GM21737 (cell line): ENCODE measurements around the gene GALNS.
A peak's percentile ranks its signal among the peaks of the same experiment; 100 is the strongest.
"Not testable (repeated sequence)": the region's sequence is repeated elsewhere in the genome, so short reads cannot be mapped to it uniquely, and the experiment has no call there.

Source experiments
- ATAC-seq: cut with Tn5 transposase; IDR thresholded peaks from one replicate; pipeline ENCODE4 v1.9.1; 2021; ENCODE audit warnings: mild to moderate bottlenecking, moderate library complexity; ENCODE audit not compliant: unreplicated experiment

Gene GALNS

DNA sequence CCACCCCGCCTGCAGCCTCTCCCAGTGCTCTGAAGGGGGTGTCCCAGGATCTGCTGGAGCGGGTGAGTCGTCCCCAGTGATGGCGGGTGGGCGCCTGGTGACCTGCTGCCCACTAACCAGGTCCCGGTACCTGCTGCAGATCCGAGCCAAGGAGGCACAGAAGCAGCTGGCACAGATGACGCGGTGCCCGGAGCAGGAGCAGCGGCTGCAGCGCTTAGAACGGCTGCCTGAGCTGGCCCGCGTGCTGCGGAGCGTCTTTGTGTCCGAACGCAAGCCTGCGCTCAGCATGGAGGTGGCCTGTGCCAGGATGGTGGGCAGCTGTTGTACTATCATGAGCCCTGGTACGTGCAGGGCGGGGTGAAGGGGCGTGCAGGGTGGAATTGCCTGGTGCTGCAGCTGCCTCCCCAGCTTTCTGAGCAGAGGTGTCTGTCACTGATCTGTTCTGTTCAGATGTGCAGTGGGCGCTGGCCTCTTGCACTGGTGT is 49.6 kb downstream of the GALNS start:
- ATAC-seq: no peak

DNA sequence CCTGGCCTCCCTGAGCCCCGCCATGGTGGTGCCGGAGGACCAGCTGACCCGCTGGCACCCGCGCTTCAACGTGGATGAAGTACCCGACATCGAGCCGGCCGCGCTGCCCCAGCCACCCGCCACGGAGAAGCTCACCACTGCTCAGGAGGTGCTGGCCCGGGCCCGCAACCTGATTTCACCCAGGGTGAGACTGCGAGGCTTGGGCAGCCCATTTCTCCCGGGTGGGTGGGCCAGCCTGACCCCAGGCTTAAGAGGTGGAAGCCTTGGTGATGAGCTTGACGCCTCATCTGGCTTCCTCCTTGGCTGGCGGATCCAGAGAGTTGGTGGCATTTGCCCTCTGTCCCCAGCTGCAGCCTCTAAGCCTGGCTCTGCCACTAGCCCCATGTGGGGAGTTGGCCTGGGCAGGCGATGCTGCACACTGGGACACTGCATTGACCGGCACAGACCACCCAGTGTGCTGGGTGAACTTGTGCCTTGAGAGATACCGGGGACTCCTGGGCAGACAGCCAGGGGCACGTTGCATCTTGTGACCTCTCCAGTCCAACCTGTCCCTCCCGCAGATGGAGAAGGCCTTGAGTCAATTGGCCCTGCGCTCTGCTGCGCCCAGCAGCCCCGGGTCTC is 50.1 kb downstream of the GALNS start:
- ATAC-seq: no peak

DNA sequence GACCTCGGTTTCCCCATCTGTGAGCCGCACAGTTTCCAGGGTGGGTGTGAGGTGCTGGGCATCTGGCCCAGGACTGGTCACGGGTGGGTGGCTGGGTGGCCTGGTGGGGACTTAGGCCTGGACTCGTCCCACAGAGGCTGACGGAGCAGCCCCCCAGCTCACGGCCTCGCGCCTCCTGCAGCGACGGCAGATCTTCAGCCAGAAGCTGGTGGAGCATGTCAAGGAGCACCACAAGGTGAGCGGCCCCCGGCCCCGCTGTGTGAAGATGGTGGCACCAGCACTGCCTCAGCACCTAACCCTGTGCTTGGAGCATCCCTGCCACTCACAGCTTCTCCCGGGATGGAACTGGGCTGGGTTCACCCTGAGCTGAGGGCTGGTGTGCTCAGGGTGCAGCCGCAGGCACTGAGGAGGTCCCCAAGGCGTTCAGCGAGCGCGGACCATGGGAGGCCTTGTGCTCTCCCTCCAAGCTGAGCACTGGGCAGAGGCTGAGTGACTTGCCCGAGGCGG is 50.8 kb downstream of the GALNS start:
- no peak for ATAC-seq

DNA sequence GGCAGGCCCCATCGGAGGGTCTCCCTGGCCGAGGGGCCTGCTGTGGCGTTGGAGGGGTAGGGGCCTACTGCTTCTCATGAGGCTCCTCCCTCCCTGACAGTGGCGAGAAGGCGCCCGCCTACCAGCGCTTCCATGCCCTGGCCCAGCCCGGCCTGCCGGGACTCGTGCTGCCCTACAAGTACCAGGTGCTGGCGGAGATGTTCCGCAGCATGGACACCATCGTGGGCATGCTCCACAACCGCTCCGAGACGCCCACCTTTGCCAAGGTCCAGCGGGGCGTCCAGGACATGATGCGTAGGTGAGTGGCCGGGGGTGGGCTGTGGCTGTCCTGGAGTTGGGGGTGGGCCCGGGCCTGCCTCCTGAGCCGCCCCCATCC is 51.4 kb downstream of the GALNS start:
- no peak for ATAC-seq

DNA sequence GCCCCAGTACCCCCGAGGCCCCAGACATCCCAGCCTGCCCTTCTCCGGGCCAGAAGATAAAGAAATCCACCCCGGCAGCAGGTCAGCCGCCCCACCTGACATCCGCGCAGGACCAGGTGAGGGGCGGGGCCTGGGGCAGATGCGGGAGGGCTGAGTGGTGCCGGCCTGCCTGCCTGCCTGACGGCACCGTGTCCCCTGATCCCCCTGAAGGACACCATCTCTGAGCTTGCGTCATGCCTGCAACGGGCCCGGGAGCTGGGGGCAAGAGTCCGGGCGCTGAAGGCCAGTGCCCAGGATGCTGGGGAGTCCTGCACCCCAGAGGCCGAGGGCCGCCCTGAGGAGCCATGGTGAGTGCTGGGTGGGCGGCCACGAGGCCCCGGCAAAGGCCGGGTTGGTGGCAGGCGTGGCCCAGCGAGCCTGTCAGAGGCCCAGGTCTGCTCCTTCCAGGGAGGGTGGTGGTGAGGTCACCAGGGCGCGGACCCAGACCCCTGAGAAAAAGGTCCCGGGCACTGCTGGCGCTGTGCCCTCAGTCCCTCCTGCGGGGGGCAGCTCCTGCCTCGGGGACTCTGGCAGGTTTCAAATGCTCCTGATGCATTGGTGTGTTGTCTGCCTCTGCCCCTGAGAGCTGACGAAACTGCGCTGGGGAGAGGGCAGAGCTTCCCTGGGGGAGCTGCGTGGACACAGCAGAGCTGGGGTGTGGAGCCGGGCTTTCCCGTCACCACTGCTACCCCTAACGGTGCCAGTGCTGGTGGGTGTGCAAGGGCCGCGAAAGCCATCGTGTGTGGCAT is 52.0 kb downstream of the GALNS start:
- no peak for ATAC-seq

DNA sequence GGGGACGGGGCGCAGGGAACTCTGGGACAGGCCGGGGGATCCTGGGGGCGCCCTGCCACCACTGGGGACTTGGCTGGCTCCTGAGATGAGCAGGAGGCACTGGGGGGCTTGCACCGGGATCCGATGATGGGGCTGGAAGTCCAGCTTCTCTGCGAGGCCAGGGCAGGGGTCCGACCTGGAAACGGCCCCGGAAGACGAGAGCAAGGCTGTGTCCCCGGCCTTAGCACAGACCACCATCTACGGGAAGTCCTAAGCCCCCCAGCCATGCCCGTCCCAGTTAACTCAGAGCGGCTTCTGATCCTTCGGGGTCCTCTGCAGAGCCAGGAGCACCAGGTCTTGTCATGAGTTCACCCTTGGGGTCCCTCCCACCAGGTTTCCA is 52.6 kb downstream of the GALNS start:
- no peak for ATAC-seq

DNA sequence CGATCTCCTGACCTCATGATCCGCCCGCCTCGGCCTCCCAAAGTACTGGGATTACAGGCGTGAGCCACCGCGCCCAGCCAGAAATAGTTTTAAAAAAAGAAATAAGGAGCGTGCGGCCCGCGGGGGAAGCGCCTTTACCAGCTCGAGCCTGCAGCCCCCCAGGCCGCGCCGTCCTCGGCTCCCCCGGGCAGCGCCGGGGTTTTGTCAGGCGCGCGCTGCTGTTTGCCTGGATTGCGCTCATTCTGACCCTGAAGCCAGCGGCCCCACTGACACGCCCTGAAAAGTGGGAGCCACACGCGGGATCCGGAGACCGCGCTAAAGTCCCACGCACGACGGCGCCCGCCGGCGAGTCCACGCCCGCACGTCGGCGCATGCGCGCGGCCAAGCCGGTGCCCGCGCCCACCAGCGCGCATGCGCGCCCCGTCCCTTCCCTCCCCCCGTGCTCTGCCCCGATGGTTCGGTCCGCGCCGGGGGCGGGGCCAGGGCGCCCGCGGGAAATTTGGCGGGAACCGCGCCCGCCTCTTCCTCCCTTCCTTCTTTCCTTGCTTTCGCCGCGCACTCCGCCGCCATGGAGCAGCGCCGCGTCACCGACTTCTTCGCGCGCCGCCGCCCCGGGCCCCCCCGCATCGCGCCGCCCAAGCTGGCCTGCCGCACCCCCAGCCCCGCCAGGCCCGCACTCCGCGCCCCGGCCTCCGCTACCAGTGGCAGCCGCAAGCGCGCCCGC is 53.3 kb downstream of the GALNS start, which contains the start of gene CDT1:
CDT1 (plus strand) TSS at position 526 of the 724 bp plus-strand sequence; CDS start at position 569, 43 bp downstream.
- ATAC-seq: peak; percentile 32

DNA sequence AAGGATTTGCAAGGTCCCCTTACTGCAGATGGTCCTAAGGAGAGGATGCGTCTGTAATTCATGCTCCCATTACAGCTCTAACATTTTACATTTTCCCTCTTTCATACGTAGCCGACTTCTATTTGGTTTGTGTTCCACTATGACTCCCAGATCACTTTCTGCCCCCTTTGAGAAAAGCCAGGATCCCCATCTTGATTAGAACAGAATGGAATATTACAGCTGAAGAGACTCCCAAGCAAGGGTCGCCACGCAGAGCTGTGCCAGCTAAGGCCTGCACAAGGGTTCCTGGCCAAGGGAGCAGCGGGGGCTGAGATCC is 56.5 kb downstream of the GALNS start:
- no peak for ATAC-seq

DNA sequence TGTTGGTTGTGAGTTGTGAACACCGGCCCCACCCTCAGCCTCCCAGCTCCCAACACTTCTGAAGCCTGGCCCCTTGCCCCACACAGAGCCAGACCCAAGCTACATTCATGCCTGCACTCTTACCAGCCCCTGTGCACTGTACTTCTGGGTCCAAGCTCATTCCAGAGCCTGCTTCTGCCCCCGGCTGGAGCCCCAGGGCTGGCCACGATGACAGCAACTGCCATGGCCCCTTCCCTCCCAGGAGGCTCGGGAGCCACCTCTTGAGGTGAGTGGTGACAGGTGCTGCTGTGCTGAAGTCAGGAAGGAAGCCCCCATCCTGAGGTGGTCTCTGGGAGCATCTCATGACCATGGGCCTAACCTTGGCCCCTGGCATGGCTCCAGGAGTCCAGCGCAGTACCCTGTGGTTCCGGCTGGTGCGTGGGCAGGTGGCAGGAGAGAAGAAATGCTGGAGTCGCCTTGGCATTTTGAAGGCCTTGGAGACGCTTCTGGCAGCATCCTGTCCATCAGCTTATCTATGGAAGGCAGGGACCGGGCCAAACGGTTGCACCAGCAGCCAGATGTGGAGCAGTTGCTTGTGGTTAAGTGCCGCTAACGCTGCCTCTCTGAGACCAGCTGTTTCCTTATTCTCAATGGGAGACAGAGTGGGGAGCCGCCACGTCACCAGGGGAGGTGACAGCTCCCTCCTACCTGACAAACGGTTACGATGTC is 57.0 kb downstream of the GALNS start:
- no peak for ATAC-seq

DNA sequence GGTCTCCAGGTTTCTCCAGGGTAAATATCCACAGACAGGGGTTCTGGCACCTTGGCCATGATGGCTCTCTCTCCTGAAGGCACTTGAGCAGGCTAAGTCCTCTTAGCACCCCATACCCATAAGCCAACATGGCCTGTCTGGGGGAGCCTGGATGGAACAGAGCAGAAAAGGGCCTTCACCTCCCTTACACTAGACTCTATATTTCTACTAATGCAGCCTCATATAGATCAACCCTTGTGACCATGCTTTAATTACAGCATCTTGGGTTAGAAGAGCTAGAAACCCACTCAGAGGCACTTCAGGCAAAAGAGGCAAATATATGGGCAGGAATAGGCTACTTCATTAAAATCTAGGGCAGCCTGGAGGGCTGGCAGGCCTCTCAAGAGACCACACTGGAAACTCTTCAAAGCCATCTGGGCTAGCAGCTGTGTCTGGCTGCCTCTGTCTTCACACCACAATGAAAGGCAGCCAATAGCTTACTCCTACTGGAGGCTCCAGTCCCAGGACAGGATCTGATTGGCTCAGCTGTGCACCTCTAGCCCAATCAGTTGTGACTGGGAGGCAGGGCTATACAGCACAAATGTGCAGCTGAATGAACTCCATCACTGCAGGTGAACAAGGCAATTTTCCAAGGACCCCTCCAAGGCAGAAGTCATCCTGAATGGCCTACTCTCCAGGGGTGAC is 57.8 kb downstream of the GALNS start:
- no peak for ATAC-seq

DNA sequence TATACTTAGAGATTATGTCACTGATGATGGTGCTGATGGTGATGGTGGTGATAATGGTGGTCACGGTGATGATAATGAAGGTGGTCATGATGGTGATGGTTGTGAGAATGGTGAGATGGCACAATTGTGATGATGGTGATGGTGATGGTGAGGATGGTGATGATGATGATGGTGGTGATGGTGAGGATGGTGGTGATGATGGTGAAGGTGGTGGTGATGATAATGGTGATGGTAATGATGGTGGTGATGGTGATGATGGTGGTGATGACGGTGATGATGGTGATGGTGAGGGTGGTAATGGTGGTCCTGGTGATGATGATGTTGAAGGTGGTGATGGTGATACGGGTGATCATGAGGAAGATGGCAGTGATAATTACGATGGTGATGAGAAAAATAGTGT is 58.7 kb downstream of the GALNS start:
- ATAC-seq: no peak

DNA sequence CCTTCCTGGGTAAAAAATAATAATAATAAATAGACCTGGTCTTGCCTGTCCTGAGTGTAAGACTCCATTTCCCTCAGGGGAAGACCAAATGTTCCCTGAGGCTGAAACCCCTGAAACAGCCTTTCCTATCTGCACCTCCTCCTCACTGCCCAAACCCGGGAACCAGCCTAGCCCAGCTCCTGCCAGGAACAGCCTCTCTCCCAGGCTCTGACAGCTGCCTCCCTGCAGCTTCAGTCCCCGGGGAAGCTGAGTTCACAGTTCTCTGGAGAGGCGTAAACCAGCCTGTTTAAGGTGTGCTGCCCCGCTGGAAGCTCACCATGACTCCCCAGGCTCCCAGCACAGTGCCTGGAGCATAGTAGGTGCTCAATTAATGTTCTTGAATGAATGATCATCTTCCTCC is 60.5 kb downstream of the GALNS start:
- no peak for ATAC-seq

DNA sequence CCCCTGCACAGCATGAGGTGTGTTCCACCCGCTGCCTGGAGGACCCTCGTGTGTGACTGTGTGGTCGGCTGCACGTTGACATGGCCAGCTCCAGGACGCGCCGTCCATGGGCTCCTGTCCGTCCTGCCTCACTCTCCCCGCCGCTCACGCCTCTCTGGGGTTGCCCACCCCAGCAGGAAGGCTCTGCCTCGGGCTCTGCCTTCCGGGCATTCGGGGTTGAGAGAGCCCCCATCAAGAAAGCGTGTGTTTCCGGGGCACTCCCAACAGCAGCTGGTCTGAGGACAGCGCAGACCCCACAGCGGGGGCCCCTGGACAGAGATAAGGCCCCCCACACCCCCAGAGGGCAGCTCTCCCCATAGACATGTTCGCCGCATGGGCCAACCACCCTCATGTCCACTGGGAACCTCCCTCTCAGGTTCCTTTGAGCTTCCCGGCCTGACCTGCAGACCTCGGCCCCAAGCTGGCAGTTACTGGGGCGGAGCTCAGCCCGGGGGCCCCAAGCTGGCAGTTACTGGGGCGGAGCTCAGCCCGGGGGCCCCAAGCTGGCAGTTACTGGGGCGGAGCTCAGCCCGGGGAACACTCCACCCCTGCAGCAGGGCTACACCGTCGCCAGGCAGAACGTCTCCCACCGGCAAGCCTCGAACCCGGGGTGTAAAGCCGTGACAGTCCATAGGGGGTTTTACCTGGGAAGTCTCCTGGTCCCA is 63.3 kb downstream of the GALNS start:
- no peak for ATAC-seq

DNA sequence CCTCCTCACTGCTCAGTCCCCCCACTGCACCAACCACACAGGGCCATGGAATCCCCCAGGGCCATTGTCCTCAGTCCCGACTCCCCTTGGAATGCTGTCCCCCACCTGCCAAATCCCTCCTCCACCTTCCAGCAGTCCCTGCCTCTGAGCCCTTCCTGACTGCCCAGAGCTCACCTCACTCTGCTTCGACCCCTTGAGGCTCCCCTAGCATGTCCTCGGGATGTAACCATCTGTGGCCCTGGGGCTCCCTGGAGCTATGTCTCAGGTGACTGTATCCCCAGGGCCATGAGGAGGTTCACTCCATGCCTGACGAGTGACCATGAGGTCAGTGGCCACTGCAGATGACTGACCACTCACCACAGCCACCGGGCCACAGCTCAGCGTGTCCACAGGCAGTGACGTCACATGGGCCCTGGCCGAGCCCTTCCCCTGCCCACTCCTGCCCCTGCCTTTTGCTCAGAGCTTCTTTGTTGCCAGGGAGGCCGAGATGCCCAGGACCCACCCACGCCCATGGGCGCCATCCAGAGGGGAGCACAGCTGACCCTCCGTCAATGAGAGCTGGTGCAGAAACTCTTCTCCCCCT is 64.0 kb downstream of the GALNS start:
- no peak for ATAC-seq

DNA sequence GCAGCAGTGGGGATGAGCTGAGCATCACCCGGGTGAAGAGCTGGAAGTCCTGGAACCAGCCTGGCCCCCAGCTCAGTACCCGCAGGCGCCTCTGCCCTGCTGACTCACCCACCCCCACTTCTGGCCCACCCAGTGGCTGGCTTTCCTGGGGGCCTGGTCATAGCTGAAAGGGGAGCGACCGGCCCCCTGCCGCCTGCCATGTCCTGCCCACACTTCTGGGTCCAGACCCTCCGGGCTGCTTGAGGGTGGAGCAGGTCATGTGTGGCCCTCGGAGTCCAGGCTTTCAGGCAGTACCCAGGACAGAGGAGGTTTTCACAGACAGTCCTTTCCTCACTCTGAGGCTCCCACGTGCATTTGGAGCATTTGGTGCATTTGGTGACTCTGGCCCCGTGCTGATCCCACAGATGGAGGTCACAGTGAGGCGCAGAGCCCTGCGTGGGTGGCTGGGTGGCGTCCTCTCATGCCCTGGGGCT is 64.6 kb downstream of the GALNS start:
- no peak for ATAC-seq

DNA sequence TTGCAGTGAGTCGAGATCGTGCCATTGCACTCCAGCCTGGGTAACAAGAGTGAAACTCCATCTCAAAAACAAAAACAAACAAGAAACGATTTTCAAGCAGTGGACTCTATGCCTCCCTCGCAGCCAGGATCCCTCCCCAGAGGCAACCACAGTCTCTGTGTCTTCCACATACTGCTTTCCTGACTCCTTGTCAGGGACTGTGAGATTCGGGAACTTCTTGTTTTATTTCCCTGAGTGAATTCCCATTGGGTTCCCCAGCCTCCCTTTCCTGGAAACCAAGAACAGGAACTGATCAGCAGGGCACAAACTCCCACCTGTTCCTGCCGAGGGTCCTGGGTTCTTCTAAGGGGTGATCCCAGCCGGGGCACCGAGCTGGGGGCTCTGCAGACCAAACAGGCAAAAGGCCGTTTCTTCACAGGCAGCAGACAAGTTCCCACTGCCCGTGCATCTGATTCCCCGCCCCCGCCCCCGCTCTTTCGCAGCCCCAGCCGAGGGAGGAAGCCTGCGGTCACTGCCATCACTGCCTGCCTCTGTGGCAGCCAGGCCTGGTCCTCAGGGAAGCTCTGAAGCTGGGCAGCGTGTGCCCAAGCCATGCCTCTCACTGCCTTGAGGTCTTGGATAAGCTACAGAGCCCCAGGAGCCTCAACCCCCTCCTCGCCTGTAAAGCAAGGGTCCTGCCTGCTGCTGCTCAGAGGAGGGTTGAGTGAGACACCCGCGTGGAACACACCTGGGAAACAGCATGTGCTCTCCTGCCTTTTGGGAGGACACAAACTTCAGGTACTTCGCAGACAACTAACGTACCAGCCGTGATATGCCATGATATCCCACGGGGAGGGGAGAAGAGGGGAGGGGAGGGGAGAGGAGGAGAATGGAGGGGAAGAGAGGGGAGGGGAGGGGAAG is 66.2 kb downstream of the GALNS start:
- no peak for ATAC-seq

DNA sequence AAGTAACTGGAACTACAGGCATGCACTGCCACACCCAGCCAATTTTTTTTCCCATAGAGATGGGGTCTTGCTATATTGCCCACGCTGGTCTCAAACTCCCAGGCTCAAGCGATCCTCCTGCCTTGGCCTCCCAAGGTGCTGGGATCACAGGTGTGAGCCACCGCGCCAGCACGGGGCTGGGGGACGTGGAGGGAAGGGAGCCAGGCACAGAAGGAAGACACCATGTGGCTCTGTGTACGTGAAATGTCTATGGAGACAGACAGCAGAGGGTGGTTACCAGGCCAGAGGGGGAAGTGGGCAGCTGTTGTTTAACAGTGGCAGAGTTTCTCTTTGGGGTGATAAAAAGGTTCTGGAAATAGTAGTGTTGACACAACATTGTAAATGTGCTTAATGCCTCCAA is 67.2 kb downstream of the GALNS start:
- ATAC-seq: no peak

DNA sequence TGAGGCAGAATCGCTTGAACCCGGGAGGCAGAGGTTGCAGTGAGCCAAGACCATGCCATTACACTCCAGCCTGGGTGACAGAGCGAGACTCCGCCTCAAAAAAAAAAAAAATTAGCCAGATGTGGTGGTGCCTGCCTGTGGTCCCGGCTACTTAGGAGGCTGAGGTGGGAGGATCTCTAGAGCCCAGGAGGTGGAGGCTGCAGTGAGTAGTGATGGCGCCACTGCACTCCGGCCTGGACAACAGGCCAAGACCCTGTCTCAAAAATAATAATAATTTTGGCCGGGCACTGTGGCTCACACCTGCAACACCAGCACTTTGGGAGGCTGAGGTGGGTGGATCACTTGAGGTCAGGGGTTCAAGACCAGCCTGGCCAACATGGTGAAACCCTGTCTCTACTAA is 68.0 kb downstream of the GALNS start:
- ATAC-seq: not testable (repeated sequence)
